Stimulated activated effector memory CD8-positive, alpha-beta T cell treated with anti-CD3 and anti-CD28 coated beads, Interleukin-12 subunit alpha, Interleukin-12 subunit beta, amount 100 ng/mL, for 72 hours (primary cell): Measurements from ENCODE around the gene RPL4.

Source experiments
- ATAC-seq: fragments of 150-1000 bp; cut with Tn5 transposase; 2 replicates; pipeline ENCODE4 v1.10.0; 2021
- DNase-seq, 2 donors: peaks; one replicate each; pipeline ENCODE4 v3.0.0; 2021 to 2022; ENCODE audit warnings: low spot score in 2 of 2
- H3K27ac Mint-ChIP-seq: one replicate; pipeline ENCODE4 v1.8.0; 2022; ENCODE audit warnings: mild to moderate bottlenecking, mixed read lengths
- H3K36me3 Mint-ChIP-seq: one replicate; pipeline ENCODE4 v1.8.0; 2022; ENCODE audit warnings: mild to moderate bottlenecking, mixed read lengths
- H3K4me1 Mint-ChIP-seq: one replicate; pipeline ENCODE4 v1.8.0; 2022; ENCODE audit warnings: mixed read lengths
- H3K4me3 Mint-ChIP-seq: one replicate; pipeline ENCODE4 v1.8.0; 2022; ENCODE audit warnings: mild to moderate bottlenecking, mixed read lengths
- H3K9me3 Mint-ChIP-seq: one replicate; pipeline ENCODE4 v1.8.0; 2022; ENCODE audit warnings: mixed read lengths

The RPL4 gene

DNA sequence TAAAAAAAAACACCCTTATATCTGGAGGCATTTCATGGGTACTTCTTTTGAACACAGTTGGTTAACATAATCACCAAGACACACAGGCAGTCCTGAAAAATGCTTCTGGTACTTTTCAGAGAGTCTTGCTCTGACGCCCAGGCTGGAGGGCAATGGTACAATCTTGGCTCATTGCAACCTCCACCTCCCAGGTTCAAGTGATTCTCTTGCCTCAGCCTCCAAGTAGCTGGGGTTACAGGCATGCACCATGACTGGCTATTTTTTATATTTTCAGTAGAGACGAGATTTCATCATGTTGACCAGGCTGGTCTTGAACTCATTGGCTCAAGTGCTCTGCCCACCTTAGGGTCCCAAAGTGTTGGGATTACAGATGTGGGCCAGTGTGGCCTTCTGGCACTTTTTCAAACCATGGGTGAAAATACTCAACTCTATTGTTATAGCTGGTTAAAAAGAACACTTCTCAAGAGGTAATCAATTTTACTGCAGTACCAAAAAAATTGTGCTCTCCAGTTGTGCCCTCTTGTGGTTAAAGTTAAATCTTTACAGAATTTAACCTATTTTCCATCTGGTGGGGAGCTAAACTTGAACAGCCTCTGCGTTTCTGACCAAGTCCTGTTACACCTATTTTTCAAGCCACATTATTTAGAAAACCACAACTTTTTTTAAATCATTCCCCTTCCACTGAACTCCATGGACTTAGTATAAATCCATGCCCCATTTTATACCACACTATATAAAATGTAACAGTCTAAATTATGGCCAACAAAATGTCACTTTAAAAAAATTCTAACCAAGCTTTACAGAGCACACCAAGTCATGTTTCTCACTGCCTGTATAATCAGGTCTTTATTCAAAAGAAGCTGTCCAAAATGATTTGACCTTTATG lies 5.9 kb downstream of the RPL4 start:
- peaks cover 61% of the 10 kb centered on the region for H3K4me1 Mint-ChIP-seq
- DNase-seq (no peak), ATAC-seq (no peak)
- H3K36me3 Mint-ChIP-seq, result peaks cover 100% of the 10 kb centered on the region
- H3K9me3 Mint-ChIP-seq, result no peaks in the 10 kb centered on the region
- peak overlapping the region; percentile 96 for H3K27ac Mint-ChIP-seq
- H3K4me3 Mint-ChIP-seq, result peak overlapping the region; percentile 92

DNA sequence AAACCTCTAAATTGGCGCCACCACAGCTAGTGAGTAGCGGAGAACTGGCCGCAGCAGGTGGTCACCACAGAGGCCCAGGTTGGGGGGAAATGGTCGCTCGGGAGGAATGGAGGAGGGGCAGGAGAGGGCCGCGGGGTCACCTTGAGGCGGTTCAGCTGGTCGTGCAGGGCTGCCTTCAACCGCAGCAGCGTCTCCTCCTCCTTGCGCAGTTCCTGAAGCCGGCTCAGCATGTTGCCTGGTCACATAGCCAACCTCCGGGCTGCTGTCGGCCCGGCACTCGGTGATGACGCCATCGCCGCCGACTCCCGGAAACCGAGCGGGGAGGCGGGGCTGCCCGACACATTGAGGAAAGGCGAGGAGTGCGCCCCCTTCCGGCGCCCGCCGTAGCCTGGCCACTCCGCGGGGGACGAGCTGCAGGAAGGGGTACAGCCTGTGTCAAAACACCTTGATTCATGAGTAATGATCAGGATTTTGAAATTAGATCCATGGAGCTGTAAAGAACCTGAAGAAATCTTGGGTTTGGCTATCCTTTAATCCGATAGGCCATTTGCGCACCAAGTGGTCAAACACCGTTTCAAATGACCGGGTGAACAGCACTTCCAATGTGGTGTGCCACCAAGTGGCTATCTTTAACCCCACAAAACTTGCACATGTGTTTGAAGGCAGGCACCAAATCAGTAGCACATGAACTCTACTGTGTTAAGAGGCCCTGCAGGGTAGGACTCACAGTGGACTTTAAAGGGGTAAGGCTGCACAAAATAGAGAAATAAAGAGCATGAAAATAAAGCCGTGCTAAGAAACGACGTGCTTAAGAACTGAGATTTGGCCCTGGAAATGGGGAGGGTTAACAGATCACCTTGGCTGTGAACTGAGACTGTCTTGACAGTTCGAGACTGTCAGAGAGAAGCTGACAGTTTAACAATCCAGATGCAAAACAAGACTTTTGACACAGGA lies 6.9 kb downstream of the RPL4 start, which contains the start of gene SNAPC5:
TSS of gene SNAPC5 (minus strand) at position 261 of the 954 bp plus-strand sequence. CDS start at position 230, 31 bp downstream.
- DNase-seq (peak; percentile 99), ATAC-seq (peak; percentile 93)
- Mint-ChIP-seq H3K9me3 (no peaks in the 10 kb centered on the region), H3K4me3 (peak within 1 kb of the TSS; percentile 92), H3K27ac (peak within 1 kb of the TSS; percentile 96), H3K36me3 (peaks cover 100% of the 10 kb centered on the region), H3K4me1 (peaks cover 54% of the 10 kb centered on the region)

DNA sequence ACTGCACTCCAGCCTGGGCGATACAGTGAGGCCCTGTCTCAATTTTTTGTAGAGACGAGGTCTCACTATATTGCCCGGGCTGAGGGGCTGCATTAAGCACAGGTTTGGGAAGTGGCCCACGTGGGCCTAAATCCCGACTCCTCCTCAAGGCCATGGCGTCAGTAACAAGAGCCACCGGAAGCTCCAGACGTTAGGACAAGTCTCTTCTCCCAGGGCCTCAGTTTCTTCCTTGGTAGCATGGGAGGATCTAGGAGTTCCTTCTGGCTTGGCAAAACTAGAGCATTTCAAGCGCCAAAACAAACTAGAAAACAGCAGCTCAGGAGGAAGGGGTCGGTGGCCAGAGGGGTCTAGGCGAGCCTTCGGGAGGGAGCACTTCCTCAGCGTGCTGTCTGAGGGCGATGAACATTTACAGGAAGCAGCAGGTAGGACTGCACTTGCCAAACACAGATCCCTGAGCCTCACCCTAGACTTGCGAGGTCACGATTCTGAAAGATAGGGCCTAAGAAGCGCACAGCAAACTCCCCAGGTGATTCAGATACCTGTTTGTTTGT lies 7.6 kb downstream of the RPL4 start:
- Mint-ChIP-seq H3K4me3 (peak overlapping the region; percentile 92), H3K27ac (peak overlapping the region; percentile 96), H3K4me1 (peaks cover 46% of the 10 kb centered on the region), H3K9me3 (no peaks in the 10 kb centered on the region), H3K36me3 (peaks cover 100% of the 10 kb centered on the region)
- peak; percentile 40 for ATAC-seq
- DNase-seq, result no peak

- H3K9me3 Mint-ChIP-seq, result no peaks in the 10 kb centered on the region
- H3K4me1 Mint-ChIP-seq, result peaks cover 30% of the 10 kb centered on the region
- H3K4me3 Mint-ChIP-seq, result no peak overlapping the region
- DNase-seq, result no peak
- no peak for ATAC-seq
- H3K27ac Mint-ChIP-seq, result no peak overlapping the region
- peaks cover 100% of the 10 kb centered on the region for H3K36me3 Mint-ChIP-seq
These were observed 10.4 kb downstream of the RPL4 start for GRCh38 chr15:66494262-66494661.

DNA sequence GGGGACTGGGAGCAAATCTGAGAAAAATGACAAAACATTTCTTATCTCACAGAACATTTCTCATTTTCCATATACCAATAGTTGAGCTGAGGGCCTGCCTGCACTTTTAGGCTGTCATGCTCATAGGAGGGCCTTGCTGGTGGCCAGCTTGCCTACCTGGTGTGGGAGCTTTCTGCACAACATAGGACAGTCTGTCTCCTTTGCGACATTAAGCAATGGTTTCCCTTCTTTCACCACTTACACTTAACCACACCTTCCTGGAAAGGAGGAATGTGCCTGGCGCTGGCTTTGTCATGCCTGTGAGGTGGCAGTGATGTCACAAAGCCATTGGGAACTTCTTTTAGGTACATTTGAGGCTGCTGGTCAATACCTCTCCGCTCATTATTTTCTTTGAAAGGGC lies 12.8 kb downstream of the RPL4 start:
- Mint-ChIP-seq H3K4me1 (peaks cover 18% of the 10 kb centered on the region), H3K9me3 (no peaks in the 10 kb centered on the region), H3K4me3 (no peak overlapping the region), H3K27ac (no peak overlapping the region), H3K36me3 (peaks cover 100% of the 10 kb centered on the region)
- DNase-seq (no peak), ATAC-seq (no peak)

DNA sequence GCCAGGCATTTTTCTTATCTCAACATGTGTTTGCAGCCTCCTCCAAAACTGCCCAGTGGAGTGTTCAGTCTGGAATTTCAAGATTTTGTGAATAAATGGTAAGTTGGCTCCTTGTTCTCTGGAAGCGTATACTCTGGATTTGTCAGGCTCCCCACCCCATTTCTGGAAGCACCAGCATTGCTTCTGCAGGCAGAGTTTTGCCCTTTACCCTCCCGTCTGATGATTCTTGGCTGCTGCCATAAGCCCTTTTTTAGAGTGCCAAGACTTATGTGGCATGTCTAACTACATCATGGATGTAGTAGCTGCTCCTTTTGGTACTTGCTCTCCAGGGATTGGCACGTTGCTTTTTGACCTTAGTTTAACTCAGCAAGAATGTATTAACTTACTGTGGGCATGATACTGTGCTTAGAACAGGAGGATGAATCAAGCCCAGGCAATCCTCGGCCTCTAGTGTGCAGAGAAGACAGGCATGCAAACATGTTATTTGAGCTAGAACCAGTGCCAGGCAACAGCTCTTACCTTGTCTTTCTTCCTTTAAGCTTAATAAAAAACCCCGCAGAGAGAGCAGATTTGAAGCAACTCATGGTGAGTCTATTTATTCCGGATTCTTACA lies 15.4 kb downstream of the RPL4 start:
- Mint-ChIP-seq H3K36me3 (peaks cover 100% of the 10 kb centered on the region), H3K4me1 (peaks cover 3% of the 10 kb centered on the region), H3K9me3 (no peaks in the 10 kb centered on the region), H3K27ac (peak overlapping the region; percentile 63), H3K4me3 (no peak overlapping the region)
- ATAC-seq (no peak), DNase-seq (no peak)

DNA sequence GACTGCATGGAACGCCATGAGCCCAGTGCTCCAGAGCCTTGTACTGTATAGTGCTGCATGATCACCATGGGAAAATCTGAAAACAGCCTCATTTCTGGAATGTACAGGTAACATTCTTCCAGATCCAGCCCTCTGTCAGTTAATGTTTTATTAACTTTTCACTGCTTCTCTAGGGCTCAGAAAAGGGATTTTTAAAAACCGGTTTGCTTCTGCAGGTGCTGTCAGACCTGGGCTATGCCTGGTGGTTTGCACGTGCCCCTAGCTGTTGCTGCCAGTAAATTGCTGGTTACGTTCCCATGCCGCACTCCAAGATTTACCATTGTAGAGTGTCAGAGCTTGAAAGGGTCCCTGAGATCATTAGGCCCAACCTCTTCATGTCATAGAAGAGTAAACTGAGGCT lies 16.1 kb downstream of the RPL4 start:
- Mint-ChIP-seq H3K9me3 (no peaks in the 10 kb centered on the region), H3K27ac (no peak overlapping the region), H3K36me3 (peaks cover 100% of the 10 kb centered on the region), H3K4me3 (no peak overlapping the region), H3K4me1 (no peaks in the 10 kb centered on the region)
- ATAC-seq, result no peak
- no peak for DNase-seq

GRCh38 chr15:66486887-66487286 lies 17.8 kb downstream of the RPL4 start:
- H3K36me3 Mint-ChIP-seq, result peaks cover 100% of the 10 kb centered on the region
- peaks cover 9% of the 10 kb centered on the region for H3K4me1 Mint-ChIP-seq
- DNase-seq, result no peak
- no peak for ATAC-seq
- H3K9me3 Mint-ChIP-seq, result no peaks in the 10 kb centered on the region
- H3K4me3 Mint-ChIP-seq, result no peak overlapping the region
- no peak overlapping the region for H3K27ac Mint-ChIP-seq

DNA sequence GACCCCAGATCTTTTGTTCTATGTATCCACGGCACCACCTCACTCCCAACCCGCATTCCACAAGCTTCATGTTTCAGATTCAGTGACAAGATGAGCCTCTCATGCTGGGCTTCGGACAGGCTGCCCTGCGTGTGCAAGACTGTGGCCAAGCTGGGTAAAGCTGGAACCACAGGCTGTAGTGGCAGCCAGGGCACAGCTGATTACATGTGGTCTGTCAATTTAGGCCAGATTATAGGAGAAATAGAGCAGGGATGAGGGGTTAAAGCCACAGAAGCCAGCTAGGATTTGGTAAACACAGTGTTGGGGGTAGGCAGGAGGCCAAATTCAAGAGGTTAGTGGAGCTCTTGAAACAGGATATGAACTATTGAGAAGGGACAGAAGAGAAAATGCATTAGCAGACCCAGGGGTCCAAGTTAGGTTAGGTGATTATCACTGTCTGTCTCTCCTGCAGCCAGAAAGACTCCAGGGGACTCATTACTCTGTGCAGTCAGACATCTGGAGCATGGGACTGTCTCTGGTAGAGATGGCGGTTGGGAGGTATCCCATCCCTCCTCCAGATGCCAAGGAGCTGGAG lies 20.0 kb downstream of the RPL4 start:
- Mint-ChIP-seq H3K36me3 (peaks cover 98% of the 10 kb centered on the region), H3K4me3 (no peak overlapping the region), H3K27ac (peak overlapping the region; percentile 83), H3K4me1 (peaks cover 13% of the 10 kb centered on the region), H3K9me3 (no peaks in the 10 kb centered on the region)
- no peak for DNase-seq
- ATAC-seq, result no peak

DNA sequence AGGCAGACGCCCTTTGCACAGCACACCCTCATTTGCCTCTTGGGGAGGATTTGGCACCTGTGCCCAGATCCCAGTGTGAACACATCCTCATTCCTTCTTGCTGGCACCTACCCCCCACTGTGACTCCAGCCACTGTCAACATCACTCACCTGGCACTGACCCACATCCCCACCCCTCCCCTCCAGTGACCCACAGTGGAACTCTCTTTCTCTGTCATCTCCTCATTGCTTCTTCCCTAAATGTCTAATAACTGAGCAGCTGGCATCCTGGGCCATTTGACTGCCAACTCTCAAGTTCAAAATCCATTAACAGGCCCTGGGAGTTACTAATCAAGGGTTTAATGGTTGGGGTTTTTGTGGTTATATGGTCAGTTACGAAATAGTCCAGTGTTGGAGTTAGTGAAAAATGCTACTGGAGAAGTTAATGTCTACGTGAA lies 21.5 kb downstream of the RPL4 start:
- H3K9me3 Mint-ChIP-seq, result no peaks in the 10 kb centered on the region
- H3K4me1 Mint-ChIP-seq, result peaks cover 20% of the 10 kb centered on the region
- H3K27ac Mint-ChIP-seq, result no peak overlapping the region
- ATAC-seq, result no peak
- H3K36me3 Mint-ChIP-seq, result peaks cover 95% of the 10 kb centered on the region
- no peak for DNase-seq
- H3K4me3 Mint-ChIP-seq, result no peak overlapping the region

DNA sequence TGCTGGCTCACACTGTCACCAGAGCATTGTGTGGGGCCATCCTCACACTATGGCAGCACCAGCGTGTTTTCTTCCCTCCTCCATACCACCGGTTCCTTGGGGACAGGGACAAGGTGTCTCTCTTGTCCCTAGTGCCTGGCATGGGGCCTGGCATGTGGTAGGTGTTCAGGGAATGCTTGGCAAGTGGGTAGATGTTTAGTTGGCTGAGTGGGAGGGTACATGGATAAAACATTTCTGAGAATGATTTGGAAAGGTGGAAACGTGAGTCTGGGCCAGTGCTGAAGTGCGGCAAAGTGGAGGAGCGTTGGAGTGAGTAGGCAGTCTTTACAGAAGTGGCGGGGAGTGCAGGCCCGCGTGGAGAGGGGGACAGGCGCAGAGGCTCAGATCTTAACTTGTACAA lies 22.1 kb downstream of the RPL4 start:
- ATAC-seq, result no peak
- Mint-ChIP-seq H3K4me3 (no peak overlapping the region), H3K36me3 (peaks cover 91% of the 10 kb centered on the region), H3K4me1 (peaks cover 20% of the 10 kb centered on the region), H3K27ac (peak overlapping the region; percentile 36), H3K9me3 (no peaks in the 10 kb centered on the region)
- DNase-seq, result no peak

- Mint-ChIP-seq H3K9me3 (no peaks in the 10 kb centered on the region), H3K27ac (peak overlapping the region; percentile 65), H3K4me3 (no peak overlapping the region), H3K36me3 (peaks cover 88% of the 10 kb centered on the region), H3K4me1 (peaks cover 31% of the 10 kb centered on the region)
- no peak for ATAC-seq
- no peak for DNase-seq
These were observed 23.4 kb downstream of the RPL4 start for GRCh38 chr15:66481107-66481856.

DNA sequence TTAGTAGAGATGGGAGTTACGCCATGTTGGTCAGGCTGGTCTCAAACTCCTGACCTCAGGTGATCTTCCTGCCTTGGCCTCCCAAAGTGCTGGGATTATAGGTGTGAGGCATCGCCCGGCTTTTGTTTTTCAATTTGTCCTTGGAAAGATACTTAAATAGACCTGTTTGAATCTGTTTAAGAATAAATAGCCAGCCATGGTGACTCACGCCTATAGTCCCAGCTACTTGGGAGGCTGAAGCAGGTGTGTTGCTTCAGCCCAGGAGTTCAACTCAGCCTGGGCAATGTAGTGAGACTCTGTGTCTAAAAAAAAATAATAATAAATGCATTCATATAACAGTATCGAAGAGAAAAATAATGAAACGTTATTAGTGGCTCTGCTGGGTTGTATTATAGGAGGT lies 24.4 kb downstream of the RPL4 start:
- no peak overlapping the region for H3K27ac Mint-ChIP-seq
- peaks cover 85% of the 10 kb centered on the region for H3K36me3 Mint-ChIP-seq
- peaks cover 41% of the 10 kb centered on the region for H3K4me1 Mint-ChIP-seq
- ATAC-seq, result no peak
- DNase-seq, result no peak
- H3K9me3 Mint-ChIP-seq, result no peaks in the 10 kb centered on the region
- no peak overlapping the region for H3K4me3 Mint-ChIP-seq

- ATAC-seq, result no peak
- Mint-ChIP-seq H3K36me3 (peaks cover 81% of the 10 kb centered on the region), H3K9me3 (no peaks in the 10 kb centered on the region), H3K4me1 (peaks cover 57% of the 10 kb centered on the region), H3K27ac (peak overlapping the region; percentile 81), H3K4me3 (no peak overlapping the region)
- no peak for DNase-seq
These were observed 27.6 kb downstream of the RPL4 start for GRCh38 chr15:66477011-66477410.
